CD4-positive, alpha-beta T cell treated with Interleukin-2 at 100 ng/mL for 4 hours (primary cell): ENCODE results near the gene MICAL2.

Source experiments
- DNase-seq: peaks from one replicate; pipeline ENCODE4 v3.0.0-alpha.2; 2020; ENCODE audit warnings: low spot score

Gene MICAL2

GRCh38 chr11:12117611-12118010 lies 7.2 kb downstream of the MICAL2 start:
- DNase-seq, result no peak

GRCh38 chr11:12118949-12119348 lies 8.6 kb downstream of the MICAL2 start:
- DNase-seq, result no peak

DNA sequence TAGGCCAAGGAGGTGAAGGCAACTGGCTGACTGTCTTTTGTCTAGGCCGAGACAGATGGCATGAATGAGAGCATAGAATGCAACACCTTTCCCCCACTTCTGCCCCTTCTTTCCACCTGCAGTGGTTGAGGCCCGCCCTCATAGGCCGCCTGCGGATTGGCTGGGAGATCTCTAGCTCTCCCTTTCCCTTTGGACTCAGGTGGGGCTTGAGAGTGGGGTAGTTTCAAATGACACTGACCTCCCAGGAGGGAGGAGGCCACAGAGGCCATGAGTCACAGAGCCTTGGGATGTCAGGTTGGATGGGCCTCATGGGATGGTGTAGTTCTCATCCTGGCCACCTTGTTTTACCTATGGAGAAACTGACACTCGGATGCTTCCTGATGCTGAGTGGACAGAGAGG lies 9.1 kb downstream of the MICAL2 start:
- DNase-seq, result no peak

DNA sequence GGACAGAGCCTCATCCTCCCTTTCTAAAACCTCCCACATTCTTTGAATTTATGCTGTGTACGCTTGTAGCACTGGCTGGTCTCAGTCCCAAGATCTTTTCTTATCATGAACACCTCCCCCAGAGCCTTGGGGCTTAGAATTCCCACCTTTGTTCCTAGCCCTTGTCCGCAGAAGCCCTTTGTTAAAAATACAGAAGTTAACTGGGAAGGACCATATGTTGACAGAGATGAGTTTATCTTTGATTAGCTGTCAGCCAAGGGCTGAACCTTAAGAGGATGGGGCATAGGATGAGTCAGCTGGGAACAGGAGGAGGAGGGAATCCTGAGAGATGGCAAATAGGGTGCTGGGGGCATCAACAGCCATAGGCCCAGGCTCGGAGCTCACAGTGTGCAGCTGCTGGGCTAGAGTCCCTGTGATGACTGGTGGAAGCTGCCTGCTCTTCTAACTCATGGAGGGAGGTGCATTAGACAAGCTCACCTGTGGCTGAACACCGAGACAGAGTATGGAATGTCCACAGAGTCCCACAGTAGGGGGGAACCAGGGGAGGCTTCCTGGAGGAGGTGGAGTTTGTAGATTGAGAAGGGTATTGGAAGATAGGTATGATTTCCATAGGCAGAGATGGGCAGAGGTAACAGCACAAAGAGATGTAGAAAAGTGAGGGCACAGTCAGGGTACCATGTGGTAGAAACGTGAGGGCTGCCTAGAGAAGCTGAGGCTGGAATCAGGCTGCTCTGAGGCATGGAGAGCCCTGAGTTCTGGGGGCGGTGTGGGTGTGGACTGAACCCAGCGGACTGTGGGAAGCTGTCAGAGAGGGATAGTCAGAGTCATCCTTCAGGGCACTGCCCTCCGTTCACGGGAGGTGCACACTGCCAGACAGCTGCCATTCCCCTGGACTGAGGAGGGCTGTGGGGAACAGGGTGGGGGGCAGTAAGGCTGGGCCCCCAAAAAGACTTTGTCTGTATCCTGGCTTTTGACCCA lies 9.9 kb downstream of the MICAL2 start:
- DNase-seq, result no peak

- DNase-seq, result no peak
These were observed 10.6 kb downstream of the MICAL2 start for GRCh38 chr11:12121011-12121410.

GRCh38 chr11:12121517-12121916 lies 11.1 kb downstream of the MICAL2 start:
- DNase-seq, result no peak

DNA sequence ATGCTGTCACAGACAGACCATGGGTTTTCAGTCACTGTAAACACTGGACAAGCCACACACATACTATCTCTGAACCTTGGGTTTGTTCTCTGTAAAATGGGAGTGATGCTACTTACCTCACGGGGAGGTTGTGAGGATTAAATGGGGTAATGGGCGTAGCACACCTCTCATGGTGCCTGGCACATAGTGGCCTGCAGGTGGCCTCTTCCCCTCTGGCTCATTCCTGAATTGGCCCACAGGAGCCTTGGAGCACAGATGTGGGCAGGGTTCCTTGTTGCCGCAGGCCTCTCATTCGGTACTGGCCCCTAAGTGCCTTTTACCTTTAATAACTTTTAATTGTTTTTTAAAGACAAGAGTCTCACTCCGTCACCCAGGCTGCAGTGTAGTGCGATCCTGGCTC lies 11.7 kb downstream of the MICAL2 start:
- no peak for DNase-seq

GRCh38 chr11:12123273-12123672 lies 12.9 kb downstream of the MICAL2 start:
- no peak for DNase-seq

- DNase-seq, result no peak
These were observed 13.4 kb downstream of the MICAL2 start for GRCh38 chr11:12123799-12124198.

- no peak for DNase-seq
These were observed 13.9 kb downstream of the MICAL2 start for GRCh38 chr11:12124306-12124705.

DNA sequence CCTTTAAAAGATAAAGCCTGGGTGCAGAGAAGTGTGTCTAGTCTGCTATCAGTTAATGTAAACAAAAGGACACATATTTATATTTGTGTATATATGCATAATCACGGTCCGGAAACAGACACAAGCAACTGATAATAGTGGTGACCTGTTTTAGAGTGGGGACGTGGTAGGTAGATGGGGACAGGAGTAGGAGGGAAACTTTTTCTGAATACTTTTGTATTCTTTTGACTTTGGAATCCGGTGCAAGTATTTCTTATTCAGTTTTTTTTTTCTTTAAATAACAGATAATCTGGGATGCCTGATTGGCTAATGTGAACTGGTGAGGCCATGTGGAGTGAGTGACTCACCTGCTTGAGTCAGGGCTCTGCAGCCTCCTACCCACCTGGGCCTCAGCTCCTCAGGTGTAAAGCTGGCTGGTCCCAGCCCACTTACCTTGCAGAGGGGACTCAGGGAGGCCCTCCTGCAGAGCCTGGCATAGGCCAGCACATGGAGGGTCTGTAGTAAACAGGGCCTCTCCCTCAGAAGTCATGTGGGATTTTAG lies 15.3 kb downstream of the MICAL2 start:
- no peak for DNase-seq

DNA sequence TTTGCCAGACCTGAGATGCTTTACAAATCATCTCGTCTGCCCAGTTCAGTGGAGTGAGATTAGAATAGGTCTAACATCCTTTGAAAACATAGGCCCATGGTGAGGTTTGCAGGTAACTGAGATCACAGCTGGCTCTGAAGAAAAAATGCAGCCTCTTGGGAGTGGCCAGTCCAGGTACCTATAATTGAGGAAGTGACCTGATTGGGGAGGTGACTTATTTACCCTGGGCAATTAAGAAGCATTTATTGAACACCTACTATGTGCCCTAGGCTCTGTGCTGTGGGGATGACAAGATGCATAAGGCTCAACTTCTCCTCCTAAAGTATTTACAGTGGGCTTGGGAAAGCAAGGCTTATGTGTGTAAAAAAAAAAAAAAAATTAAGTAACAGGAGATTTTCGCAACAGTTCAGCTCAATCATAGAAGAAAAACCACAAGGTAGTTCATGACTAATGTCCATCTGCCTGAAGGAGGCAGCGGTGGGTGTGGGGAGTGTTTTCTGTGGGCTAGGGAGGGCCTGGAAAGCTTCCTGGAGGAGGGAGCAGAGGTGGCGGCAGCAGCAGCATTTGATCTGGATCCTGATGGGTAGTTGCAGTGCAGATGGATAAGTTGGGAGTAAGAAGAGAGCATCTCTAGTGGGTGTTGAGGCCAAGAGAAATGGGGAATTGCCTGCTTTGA lies 16.1 kb downstream of the MICAL2 start:
- no peak for DNase-seq

GRCh38 chr11:12127206-12127898 lies 17.0 kb downstream of the MICAL2 start:
- DNase-seq, result no peak

- no peak for DNase-seq
These were observed 17.9 kb downstream of the MICAL2 start for GRCh38 chr11:12128301-12128751.

- DNase-seq, result no peak
These were observed 18.8 kb downstream of the MICAL2 start for GRCh38 chr11:12129227-12129626.

GRCh38 chr11:12130180-12130980 lies 20.0 kb downstream of the MICAL2 start:
- DNase-seq, result no peak

GRCh38 chr11:12131943-12132789 lies 21.8 kb downstream of the MICAL2 start:
- no peak for DNase-seq

DNA sequence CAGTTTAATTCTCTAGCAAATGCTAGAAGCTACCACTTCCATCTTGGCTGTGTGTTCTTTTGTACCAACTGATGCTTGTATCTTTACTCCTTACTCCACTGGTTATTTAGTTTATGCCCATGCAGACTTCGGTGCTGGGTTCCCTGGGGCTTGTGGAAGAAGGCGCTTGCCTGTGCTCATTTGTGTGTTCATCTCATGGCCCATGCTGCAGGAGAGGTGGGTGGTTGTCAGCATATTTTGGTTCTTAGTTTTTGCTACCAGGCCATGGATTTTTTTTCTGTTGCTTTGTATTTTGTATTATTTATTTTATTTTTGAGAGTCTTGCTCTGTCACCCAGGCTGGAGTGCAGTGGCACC lies 22.4 kb downstream of the MICAL2 start:
- no peak for DNase-seq

DNA sequence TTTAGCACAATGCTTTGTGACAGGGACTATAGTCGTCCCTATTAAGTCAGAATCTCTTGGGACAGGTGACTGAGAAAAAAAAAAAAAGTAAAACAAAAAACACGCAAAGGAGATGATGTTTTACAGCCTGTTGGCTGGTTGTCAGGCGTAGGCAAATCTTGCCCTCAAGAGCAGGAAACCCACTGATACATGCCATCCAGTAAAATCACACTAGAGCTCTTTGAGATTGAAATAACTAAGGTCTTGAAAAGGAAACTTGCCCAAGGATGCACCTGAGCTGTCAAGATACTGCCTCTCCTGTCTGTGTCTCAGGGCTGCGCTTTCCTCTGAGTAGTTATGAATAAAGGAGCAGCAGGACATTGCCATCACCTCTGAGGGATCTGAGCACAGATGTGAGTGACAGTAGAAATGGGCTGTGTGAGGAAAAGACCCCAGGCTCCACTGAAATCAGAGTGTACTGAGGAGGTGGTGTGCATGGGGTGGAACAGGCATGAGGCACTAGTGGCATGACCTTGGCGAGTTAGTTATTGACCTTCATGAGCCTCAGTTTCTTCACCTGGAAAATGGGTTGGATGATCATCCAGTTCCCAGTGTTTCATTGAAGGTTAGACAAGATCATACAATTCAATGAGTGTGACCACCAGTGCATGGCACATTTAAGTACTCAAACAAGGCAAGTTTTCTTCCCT lies 23.3 kb downstream of the MICAL2 start:
- DNase-seq, result no peak

DNA sequence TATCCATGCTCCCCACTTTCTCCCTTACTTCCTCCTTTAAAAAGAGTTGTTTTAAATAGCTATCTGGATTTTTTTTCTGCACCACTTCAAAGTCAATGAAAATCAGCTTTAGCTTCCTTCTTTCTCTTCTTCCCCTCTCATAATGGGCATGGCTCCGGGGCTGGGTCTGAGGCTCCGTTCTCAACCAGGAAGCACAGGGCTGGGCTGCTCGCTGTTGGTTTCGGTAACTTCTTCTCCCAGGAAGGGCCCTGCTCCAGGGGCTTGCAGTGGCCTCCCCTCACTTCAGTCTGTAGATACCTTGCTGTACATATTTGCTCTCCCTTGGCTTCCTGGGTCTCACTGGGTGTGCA lies 23.8 kb downstream of the MICAL2 start:
- no peak for DNase-seq
